ENCODE data around the gene SCN8A. TPM values are rescaled to one million over a fixed set of nuclear protein-coding genes. Genes with fewer than 3 reads are reported as not detected.

Gene SCN8A
- total and polyA plus RNA-seq, 2 donors (not counting 3 experiments of a cell fraction or from before 2014, with no cell fraction given): 9.4 to 20.4 TPM

DNA sequence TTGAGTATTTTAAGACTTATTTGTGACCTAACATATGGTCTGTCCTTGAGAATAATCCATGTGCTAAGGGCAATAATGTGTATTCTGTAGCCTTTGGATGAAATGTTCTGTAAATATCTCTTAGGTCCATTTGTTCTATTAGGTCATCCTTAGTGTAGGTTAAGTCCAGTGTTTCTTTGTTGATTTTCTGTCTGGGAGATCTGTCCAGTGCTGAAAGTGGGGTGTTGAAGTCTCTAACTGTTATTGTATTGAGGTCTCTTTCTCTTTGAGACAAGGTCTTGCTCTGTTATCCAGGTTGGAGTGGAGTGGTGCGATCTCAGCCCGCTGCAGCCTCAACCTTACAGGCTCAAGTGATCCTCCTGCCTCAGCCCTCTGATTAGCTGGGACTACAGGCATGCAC is 149.5 kb downstream of the SCN8A start:
- H3K27me3 ChIP-seq (ENCODE audit: control insufficient read depth in 2 of 2, insufficient read depth in 2 of 2, low read length in 2 of 2): no peaks in the 10 kb centered on the region
- TF ChIP-seq GATA2 (IDR thresholded peaks at IDR 0.05; ENCODE audit: insufficient read depth, insufficient read length, low read depth, low read length): no peak
- no peak for TF ChIP-seq FOS (IDR thresholded peaks at IDR 0.05; ENCODE audit: borderline replicate concordance, insufficient read depth, low read length)
- no peak for TF ChIP-seq JUN (IDR thresholded peaks at IDR 0.05; ENCODE audit: borderline replicate concordance, insufficient read depth, insufficient read length, low read depth)
- no peak for TF ChIP-seq POLR2A (IDR thresholded peaks at IDR 0.05; ENCODE audit: low read depth, low read length)
- TF ChIP-seq MYC (IDR thresholded peaks at IDR 0.05; ENCODE audit: low read depth, low read length): no peak
- TF ChIP-seq, protein P1, sequence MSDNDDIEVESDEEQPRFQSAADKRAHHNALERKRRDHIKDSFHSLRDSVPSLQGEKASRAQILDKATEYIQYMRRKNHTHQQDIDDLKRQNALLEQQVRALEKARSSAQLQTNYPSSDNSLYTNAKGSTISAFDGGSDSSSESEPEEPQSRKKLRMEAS (IDR thresholded peaks at IDR 0.05; ENCODE audit: insufficient read depth, insufficient read length): no peak
- no peak for TF ChIP-seq POLR2AphosphoS5 (IDR thresholded peaks at IDR 0.05; ENCODE audit: insufficient read depth, low read depth, low read length)
- TF ChIP-seq, protein P2, sequence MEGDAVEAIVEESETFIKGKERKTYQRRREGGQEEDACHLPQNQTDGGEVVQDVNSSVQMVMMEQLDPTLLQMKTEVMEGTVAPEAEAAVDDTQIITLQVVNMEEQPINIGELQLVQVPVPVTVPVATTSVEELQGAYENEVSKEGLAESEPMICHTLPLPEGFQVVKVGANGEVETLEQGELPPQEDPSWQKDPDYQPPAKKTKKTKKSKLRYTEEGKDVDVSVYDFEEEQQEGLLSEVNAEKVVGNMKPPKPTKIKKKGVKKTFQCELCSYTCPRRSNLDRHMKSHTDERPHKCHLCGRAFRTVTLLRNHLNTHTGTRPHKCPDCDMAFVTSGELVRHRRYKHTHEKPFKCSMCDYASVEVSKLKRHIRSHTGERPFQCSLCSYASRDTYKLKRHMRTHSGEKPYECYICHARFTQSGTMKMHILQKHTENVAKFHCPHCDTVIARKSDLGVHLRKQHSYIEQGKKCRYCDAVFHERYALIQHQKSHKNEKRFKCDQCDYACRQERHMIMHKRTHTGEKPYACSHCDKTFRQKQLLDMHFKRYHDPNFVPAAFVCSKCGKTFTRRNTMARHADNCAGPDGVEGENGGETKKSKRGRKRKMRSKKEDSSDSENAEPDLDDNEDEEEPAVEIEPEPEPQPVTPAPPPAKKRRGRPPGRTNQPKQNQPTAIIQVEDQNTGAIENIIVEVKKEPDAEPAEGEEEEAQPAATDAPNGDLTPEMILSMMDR (IDR thresholded peaks at IDR 0.05; ENCODE audit: extremely low read depth in 1 of 2, insufficient read depth in 1 of 2, low read depth in 1 of 2, low read length in 2 of 2): no peak
- no peak for TF ChIP-seq EZH2 (IDR thresholded peaks at IDR 0.05; ENCODE audit: borderline replicate concordance, low read depth, low read length, severe bottlenecking)
- no peak for DNase-seq (ENCODE audit: low read depth, low spot score)
- H3K9ac ChIP-seq (replicated peaks; ENCODE audit: extremely low read depth, insufficient read depth, low read length): no peak overlapping the region
- no peaks in the 10 kb centered on the region for H3K9me1 ChIP-seq (replicated peaks; ENCODE audit: control insufficient read depth, extremely low read depth, insufficient read depth, low read length)
- ChIA-PET POLR2A (no interaction called here), CTCF (no interaction called here)
- no peaks in the 10 kb centered on the region for H3K9me3 ChIP-seq (replicated peaks; ENCODE audit: control insufficient read depth, insufficient read depth, low read length)
- H3K4me3 ChIP-seq (replicated peaks in 1 of 3; ENCODE audit: insufficient read depth in 1 of 3, low read depth in 1 of 3, low read length in 3 of 3): no peak overlapping the region
- peaks cover 0 to 2% of the 10 kb centered on the region in 2 experiments for H3K36me3 ChIP-seq (ENCODE audit: control insufficient read depth in 2 of 2, extremely low read depth in 1 of 2, insufficient read depth in 2 of 2, low read length in 2 of 2)
- no peak overlapping the region for H2AFZ ChIP-seq (ENCODE audit: low read depth, low read length)
- BruUV-seq (replicated peaks): no TSS peak
- intact Hi-C loops (cut with micrococcal nuclease) (loop anchor here (5.0 kb wide), 2 partner anchors 72 to 147 kb away; partner anchors contain the start of gene ANKRD33), dilution Hi-C loops (cut with MboI; ENCODE audit: extremely low pct_ligation_motif_present, low sequenced_read_pairs) (no loop called here)
- H4K20me1 ChIP-seq (replicated peaks; ENCODE audit: control insufficient read depth, extremely low read depth, insufficient read depth, low read length): no peaks in the 10 kb centered on the region
- no peak overlapping the region for H3K27ac ChIP-seq (ENCODE audit: insufficient read depth, low read depth, low read length)
- no peak overlapping the region for H3K4me2 ChIP-seq (ENCODE audit: insufficient read depth, low read length)
- no peaks in the 10 kb centered on the region for H3K79me2 ChIP-seq (ENCODE audit: control insufficient read depth, insufficient read depth, low read length)
- H3K4me1 ChIP-seq (ENCODE audit: control insufficient read depth, extremely low read depth, insufficient read depth, low read length): peaks cover 20% of the 10 kb centered on the region
- FAIRE-seq: no peak

Measured in endothelial cell of umbilical vein (primary cell).